Measurements from ENCODE around the gene PRPF39. TPM values are rescaled to one million over a fixed set of nuclear protein-coding genes. Genes with fewer than 3 reads are reported as not detected.

The PRPF39 gene
- total and polyA plus RNA-seq, 2 of the 13 experiments (the other 11 are each of a cell fraction or from before 2014, with no cell fraction given) = 44.2 to 65.0 TPM

GRCh38 chr14:45083976-45084722 is at the start of gene PRPF39 (continued):
- no peak for TF ChIP-seq ZNF549 (CRISPR knock-in tag; IDR thresholded peaks at IDR 0.05)
- TF ChIP-seq MLLT10 (CRISPR knock-in tag; IDR thresholded peaks at IDR 0.05) = no peak
- TF ChIP-seq AHDC1 (CRISPR knock-in tag; IDR thresholded peaks at IDR 0.05; ENCODE audit: borderline replicate concordance) = no peak
- TF ChIP-seq ZNF577 (CRISPR knock-in tag; IDR thresholded peaks at IDR 0.05; ENCODE audit: borderline replicate concordance, low read depth) = no peak
- no peak for TF ChIP-seq ZNF460 (CRISPR knock-in tag; IDR thresholded peaks at IDR 0.05; ENCODE audit: borderline replicate concordance)
- TF ChIP-seq MED13 (CRISPR knock-in tag; IDR thresholded peaks at IDR 0.05) = no peak
- TF ChIP-seq SMARCC2 (IDR thresholded peaks at IDR 0.05) = no peak
- no peak for TF ChIP-seq ZNF530 (CRISPR knock-in tag; IDR thresholded peaks at IDR 0.05; ENCODE audit: low read depth)
- TF ChIP-seq MED1 (CRISPR knock-in tag; IDR thresholded peaks at IDR 0.05) = no peak
- no peak for TF ChIP-seq ADNP (CRISPR knock-in tag; IDR thresholded peaks at IDR 0.05)
- TF ChIP-seq ZNF512B (CRISPR knock-in tag; IDR thresholded peaks at IDR 0.05; ENCODE audit: borderline replicate concordance) = 0 out of 2 replicates have a peak, but pooled peaks have one; percentile 79
- TF ChIP-seq ZNF761 (CRISPR knock-in tag; conservative IDR thresholded peaks at IDR 0.05) = no peak
- no peak for TF ChIP-seq JDP2 (CRISPR knock-in tag; IDR thresholded peaks at IDR 0.05; ENCODE audit: borderline replicate concordance)
- peak; percentile 65; the same call in 1 of the 2 replicates for TF ChIP-seq THAP9 (CRISPR knock-in tag; IDR thresholded peaks at IDR 0.05; ENCODE audit: borderline replicate concordance)
- TF ChIP-seq ZMYM3 (CRISPR knock-in tag; IDR thresholded peaks at IDR 0.05) = no peak
- no peak for TF ChIP-seq CHD2 (IDR thresholded peaks at IDR 0.05; ENCODE audit: low read depth, low read length)
- peak; percentile 78; the same call in 1 of the 2 replicates for TF ChIP-seq IRF9 (CRISPR knock-in tag; IDR thresholded peaks at IDR 0.05; ENCODE audit: borderline replicate concordance)

Measured in HepG2 (cell line).